Activated CD8-positive, alpha-beta T cell treated with anti-CD3 and anti-CD28 coated beads for 36 hours (primary cell): Measurements from ENCODE around the gene MCU. TPM values are rescaled to one million over a fixed set of nuclear protein-coding genes. Genes with fewer than 3 reads are reported as not detected.

ENCODE experiments used
- ATAC-seq: fragments of 200-7000 bp; cut with Tn5 transposase; one replicate; pipeline ENCODE4 v1.10.0; 2021; ENCODE audit warnings: mild to moderate bottlenecking, moderate library complexity
- CTCF ChIA-PET: fragments of 350-600 bp; sonication (Branson Sonifier 250); formaldehyde crosslinking; loops from one replicate; lab custom pipeline; 2021; ENCODE audit warnings: antibody characterized with exemption; lab: Charles Lee
- POLR2A ChIA-PET: fragments of 350-600 bp; sonication (Branson Sonifier 250); formaldehyde crosslinking; loops from one replicate; lab custom pipeline; 2021; ENCODE audit warnings: antibody characterized with exemption; lab: Charles Lee
- DNase-seq: peaks from one replicate; pipeline ENCODE4 v3.0.0-alpha.2; 2020
- H3K27ac Mint-ChIP-seq: one replicate; pipeline ENCODE4 v1.8.0; 2021; ENCODE audit warnings: mild to moderate bottlenecking, mixed read lengths
- H3K27me3 Mint-ChIP-seq: one replicate; pipeline ENCODE4 v1.8.0; 2021; ENCODE audit warnings: mixed read lengths
- H3K36me3 Mint-ChIP-seq: one replicate; pipeline ENCODE4 v1.8.0; 2021; ENCODE audit warnings: low read depth, mixed read lengths
- H3K4me1 Mint-ChIP-seq: one replicate; pipeline ENCODE4 v1.8.0; 2021; ENCODE audit warnings: low read depth, mixed read lengths
- H3K4me3 Mint-ChIP-seq: one replicate; pipeline ENCODE4 v1.8.0; 2021; ENCODE audit warnings: mild to moderate bottlenecking, moderate library complexity, mixed read lengths
- H3K9me3 Mint-ChIP-seq: one replicate; pipeline ENCODE4 v1.8.0; 2021; ENCODE audit warnings: mixed read lengths
- CTCF ChIP-seq: fragments of 200-600 bp; IDR thresholded peaks from one replicate; pipeline ENCODE4 v1.8.0; 2022; ENCODE audit warnings: antibody characterized with exemption, mild to moderate bottlenecking
- intact Hi-C: fragments of 100-400 bp; cut with micrococcal nuclease; formaldehyde crosslinking; loops from one replicate; pipeline ENCODE4 v1.10.0; 2022
- total RNA-seq, 2 experiments: library from RNA; stranded (reverse); gene quantifications; one replicate each; pipeline ENCODE4 v1.2.3, GENCODE V29; 2021

The MCU gene
- total RNA-seq, 2 experiments from 2014 or later: 17.1 to 18.3 TPM

- no peak overlapping the region for H3K4me3 Mint-ChIP-seq
- no peak for DNase-seq
- H3K27ac Mint-ChIP-seq: no peak overlapping the region
- no peak for TF ChIP-seq CTCF
- no peaks in the 10 kb centered on the region for H3K27me3 Mint-ChIP-seq
- no peaks in the 10 kb centered on the region for H3K9me3 Mint-ChIP-seq
- CTCF ChIA-PET: interaction anchor here (0.6 kb wide), 1 partner anchor 72 kb away, joined by 3 read pairs; no protein-coding TSS in a partner anchor
- POLR2A ChIA-PET: no interaction called here
- intact Hi-C loops: no loop called here
- H3K36me3 Mint-ChIP-seq: peaks cover 3% of the 10 kb centered on the region
- no peak for ATAC-seq
- H3K4me1 Mint-ChIP-seq: no peaks in the 10 kb centered on the region
These were observed 119.0 kb downstream of the MCU start for GRCh38 chr10:72810976-72811375.

DNA sequence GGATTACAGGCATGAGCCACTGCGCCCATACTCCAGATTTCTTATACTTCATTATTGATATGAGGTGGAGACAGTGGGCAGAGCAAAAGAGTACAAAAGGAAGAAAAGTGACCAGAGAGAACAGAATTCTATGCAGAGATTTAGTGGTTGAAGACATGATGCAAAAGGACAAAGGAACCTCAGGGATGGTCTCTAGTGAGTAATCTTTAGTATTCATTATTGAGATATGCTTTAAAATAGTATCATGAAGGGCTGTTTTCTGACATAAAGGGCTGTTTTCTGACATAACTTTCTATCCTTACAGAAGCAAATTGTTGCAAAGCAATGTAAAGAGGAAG is 120.4 kb downstream of the MCU start:
- DNase-seq (no peak), ATAC-seq (no peak)
- no peak overlapping the region for H3K27ac Mint-ChIP-seq
- H3K9me3 Mint-ChIP-seq: no peaks in the 10 kb centered on the region
- CTCF ChIA-PET: no interaction called here
- peaks cover 3% of the 10 kb centered on the region for H3K36me3 Mint-ChIP-seq
- H3K4me3 Mint-ChIP-seq: no peak overlapping the region
- POLR2A ChIA-PET: no interaction called here
- intact Hi-C loops: no loop called here
- no peak for TF ChIP-seq CTCF
- no peaks in the 10 kb centered on the region for H3K4me1 Mint-ChIP-seq
- H3K27me3 Mint-ChIP-seq: no peaks in the 10 kb centered on the region

- DNase-seq: no peak
- CTCF ChIA-PET: no interaction called here
These were observed 120.9 kb downstream of the MCU start for GRCh38 chr10:72812753-72813430.

DNA sequence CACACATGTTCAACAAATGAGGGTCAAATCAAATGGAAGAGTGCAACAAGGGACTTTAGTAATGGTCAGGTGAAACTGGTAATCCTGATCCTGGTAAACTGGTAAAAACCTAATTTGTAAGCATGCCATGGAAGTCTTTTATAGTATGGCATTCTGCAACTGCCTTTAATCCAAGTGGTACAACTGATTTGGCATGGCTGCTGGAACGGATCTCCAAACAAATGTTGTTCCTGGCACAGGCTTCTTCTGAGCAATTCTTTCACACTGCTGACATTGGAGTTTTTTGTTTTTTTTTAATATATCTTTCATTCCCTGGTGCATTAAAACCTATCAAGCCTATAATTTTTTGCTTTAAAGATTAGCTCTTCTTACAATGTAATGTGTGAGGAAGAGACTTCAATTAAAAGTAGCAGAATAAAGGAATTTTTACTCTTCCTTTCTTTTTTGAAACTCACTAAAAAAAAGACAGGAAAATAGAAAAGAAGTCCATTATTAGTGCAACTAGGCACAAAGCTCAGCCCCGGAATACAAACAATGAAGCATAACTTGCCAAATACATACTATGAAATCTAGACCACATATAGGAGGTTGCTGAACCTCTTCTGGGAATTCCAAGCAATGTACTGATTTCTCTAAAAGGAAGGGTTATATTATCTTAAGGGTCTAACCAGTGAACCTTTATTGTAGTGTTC is 122.3 kb downstream of the MCU start:
- H3K27ac Mint-ChIP-seq: no peak overlapping the region
- peaks cover 9% of the 10 kb centered on the region for H3K4me1 Mint-ChIP-seq
- no peaks in the 10 kb centered on the region for H3K27me3 Mint-ChIP-seq
- no peak overlapping the region for H3K4me3 Mint-ChIP-seq
- no peak for TF ChIP-seq CTCF
- DNase-seq (no peak), ATAC-seq (no peak)
- ChIA-PET POLR2A (no interaction called here), CTCF (no interaction called here)
- intact Hi-C loops: no loop called here
- H3K9me3 Mint-ChIP-seq: no peaks in the 10 kb centered on the region
- no peaks in the 10 kb centered on the region for H3K36me3 Mint-ChIP-seq

More at GRCh38 chr10:72812753-72813430, 120.9 kb downstream of the MCU start:
- intact Hi-C loops: no loop called here
- H3K4me1 Mint-ChIP-seq: no peaks in the 10 kb centered on the region
- TF ChIP-seq CTCF: no peak
- H3K36me3 Mint-ChIP-seq: peaks cover 3% of the 10 kb centered on the region
- POLR2A ChIA-PET: no interaction called here
- ATAC-seq: no peak
- H3K27me3 Mint-ChIP-seq: no peaks in the 10 kb centered on the region
- no peaks in the 10 kb centered on the region for H3K9me3 Mint-ChIP-seq
- H3K4me3 Mint-ChIP-seq: no peak overlapping the region
- no peak overlapping the region for H3K27ac Mint-ChIP-seq

- no peak for DNase-seq
- Mint-ChIP-seq H3K4me1 (peaks cover 10% of the 10 kb centered on the region), H3K27me3 (no peaks in the 10 kb centered on the region), H3K27ac (no peak overlapping the region), H3K36me3 (no peaks in the 10 kb centered on the region), H3K9me3 (no peaks in the 10 kb centered on the region), H3K4me3 (no peak overlapping the region)
- intact Hi-C loops: no loop called here
- TF ChIP-seq CTCF: no peak
- POLR2A ChIA-PET: interaction anchor here (0.6 kb wide), 1 partner anchor 57 kb away, joined by 3 read pairs; no protein-coding TSS in a partner anchor
- CTCF ChIA-PET: no interaction called here
- ATAC-seq: no peak
These were observed 124.6 kb downstream of the MCU start for GRCh38 chr10:72816565-72816964.
